HL-60/S4 treated with retinoic acid at 250 ng/mL for 4 days and 3 days (cell line): ENCODE results near the gene PRDM16.

Source experiments
- in situ Hi-C: fragments of 300-500 bp; cut with MboI; formaldehyde crosslinking; loops from 2 replicates; pipeline ENCODE4 v1.7.0; 2022; ENCODE audit warnings: low sequenced_read_pairs

PRDM16 gene

GRCh38 chr1:3344395-3344794, 275.4 kb downstream of the PRDM16 start:
- in situ Hi-C loops = no loop called here

DNA sequence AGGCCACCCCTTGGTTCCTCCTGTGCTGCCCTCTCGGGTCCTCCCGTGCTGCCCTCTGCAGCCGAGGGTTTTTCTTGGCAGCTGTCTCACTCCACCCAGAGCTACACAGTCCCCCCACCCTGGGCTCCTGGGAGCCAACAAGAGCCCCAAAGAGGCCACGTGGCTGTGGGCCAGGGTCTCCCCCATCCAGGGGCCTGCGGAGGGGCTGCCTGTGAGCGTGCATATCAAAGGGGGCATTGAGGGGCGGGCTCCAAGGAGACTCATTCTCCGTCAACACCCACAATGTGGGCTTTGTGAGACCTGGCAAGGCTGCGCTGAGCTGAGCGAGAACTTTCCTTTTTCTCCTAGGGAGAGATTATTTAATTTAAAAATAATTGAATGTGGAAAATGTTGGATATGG, 276.8 kb downstream of the PRDM16 start:
- in situ Hi-C loops = no loop called here

DNA sequence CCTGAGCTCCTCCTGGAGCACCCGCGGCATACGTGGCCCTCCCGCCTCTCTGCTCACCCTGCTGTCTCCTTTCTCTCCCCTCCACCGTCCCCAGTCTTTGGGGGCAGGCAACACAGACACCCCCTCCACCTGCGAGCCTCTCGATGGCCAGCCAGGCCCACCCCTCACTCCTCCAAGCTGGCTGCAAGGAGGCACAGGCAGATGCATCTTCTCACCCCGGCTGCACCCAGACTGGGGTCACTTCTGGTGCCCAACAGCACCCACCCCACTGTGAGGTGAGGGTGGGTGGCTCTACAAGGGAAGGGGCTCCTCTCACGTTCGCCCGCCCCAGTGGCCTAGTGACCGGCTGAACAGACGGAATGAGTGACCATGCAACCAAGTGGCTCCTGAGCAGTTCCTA, 277.5 kb downstream of the PRDM16 start:
- in situ Hi-C loops = no loop called here

DNA sequence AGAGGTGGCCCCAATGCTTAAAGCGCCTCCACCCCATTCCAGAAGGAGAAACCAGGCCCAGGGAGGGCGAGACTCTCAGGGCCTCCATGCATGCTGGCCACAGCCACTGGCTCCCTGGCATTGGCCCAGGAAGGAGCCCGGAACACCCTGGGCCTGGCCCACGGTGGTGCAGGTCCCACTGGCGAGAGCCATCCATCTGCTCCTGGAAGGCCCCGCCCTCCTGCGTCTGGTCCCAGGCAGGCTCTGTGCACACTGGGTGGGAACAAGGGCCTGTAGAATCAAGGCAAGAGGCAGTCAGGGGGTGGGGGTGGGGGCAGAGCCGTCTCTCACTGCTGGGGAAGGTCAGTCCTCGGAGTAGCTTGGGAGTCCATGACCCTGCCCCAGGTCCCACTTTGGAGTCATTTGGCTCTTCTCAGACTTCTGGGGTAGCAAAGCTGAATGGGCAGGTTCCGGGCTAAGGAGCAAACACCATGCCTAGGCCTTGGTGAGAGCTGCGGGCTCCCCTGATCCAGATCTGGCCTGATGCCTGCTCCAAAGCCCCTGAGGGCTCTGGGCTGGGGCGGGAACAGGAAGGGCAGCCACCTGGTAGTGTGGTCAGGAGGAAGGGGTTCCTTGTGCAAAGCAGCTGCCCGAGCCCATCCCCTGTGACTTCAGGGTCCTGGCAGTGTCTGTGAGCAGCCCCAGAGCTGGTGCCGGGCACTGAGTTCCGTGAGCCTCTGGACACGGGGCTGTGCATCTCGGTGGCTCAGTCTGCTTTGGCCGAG, 278.4 kb downstream of the PRDM16 start:
- in situ Hi-C loops = no loop called here

- in situ Hi-C loops = no loop called here
Measured at GRCh38 chr1:3348196-3348865, 279.3 kb downstream of the PRDM16 start.

GRCh38 chr1:3349161-3349967, 280.4 kb downstream of the PRDM16 start:
- in situ Hi-C loops = no loop called here

- in situ Hi-C loops = no loop called here
Measured at GRCh38 chr1:3349968-3350299, 280.9 kb downstream of the PRDM16 start.

DNA sequence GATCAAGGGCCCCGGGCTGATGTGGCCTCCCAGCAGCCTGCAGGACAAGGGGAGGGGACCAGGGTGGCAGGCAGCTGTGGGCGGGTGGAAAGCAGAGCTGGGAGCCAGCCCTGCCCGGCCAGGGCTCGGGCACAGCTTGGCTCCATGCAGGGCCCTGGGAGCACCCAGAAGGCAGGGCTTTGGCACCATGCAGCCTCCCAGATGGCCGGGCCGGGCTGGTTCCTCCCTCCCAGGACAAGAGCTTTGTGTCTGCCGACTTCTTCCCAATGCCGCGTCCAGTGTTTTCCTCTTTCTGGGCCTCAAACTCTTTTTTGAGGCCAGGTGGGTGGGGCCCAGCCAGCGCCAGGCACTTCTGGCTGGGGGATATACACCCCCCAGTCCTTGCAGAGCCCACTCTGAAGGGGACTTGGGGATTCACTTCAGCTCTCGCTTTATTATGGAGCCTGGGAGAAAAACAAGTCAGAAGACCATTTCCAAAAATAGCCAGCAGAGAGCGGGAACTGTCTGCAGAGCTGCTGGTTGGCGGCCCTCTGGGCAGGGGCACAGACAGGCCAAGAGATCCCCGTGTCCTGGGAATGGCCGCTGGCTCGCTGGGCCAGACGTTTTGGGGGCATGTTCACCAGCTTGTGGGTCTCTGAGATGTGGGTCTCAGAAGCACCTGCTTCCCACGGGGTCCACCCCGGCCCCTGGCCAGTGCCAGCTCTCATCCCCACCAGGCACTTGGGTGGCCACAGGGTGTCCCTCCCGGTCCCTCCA, 281.7 kb downstream of the PRDM16 start:
- in situ Hi-C loops = no loop called here

DNA sequence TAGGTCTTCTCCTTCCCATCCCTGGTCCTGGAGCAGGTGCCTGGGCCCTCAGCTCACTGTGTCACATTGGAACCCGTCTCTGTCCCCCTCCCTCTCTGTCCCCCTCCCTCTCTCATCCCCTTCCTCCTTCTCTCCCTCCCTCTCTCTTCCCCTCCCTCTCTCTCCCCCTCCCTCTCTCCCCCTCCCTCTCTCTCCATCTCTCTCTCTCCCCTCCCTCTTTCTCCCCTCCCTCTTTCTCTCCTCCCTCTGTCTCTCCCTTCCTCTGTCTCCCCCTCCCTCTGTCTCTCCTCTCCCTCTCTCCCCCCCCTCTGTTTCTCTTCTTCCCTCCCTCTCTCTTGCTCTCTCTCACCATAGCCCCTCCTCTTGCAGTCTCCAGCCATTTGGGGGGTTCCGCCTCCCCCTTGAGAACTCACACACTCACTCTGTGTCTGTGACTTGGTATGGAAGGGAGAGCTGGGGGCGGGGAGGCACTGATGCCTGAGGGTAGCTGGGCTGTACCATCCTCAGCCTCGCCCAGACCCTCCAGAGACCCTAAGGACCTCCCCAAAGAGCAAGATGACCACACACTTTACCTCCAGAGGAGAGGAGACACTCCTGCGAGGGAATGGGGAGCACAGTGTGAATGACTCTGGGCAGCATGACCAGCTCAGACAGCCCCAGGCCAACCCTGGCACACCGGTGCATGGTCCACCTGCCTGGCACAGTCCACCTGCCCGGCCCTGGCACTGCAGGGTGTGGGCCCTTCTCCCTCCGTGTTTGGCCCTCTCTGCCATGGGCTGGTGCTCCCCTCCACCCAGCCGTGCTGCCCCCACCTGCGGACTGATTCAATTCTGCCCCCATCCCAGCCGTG, 282.7 kb downstream of the PRDM16 start:
- in situ Hi-C loops = no loop called here

DNA sequence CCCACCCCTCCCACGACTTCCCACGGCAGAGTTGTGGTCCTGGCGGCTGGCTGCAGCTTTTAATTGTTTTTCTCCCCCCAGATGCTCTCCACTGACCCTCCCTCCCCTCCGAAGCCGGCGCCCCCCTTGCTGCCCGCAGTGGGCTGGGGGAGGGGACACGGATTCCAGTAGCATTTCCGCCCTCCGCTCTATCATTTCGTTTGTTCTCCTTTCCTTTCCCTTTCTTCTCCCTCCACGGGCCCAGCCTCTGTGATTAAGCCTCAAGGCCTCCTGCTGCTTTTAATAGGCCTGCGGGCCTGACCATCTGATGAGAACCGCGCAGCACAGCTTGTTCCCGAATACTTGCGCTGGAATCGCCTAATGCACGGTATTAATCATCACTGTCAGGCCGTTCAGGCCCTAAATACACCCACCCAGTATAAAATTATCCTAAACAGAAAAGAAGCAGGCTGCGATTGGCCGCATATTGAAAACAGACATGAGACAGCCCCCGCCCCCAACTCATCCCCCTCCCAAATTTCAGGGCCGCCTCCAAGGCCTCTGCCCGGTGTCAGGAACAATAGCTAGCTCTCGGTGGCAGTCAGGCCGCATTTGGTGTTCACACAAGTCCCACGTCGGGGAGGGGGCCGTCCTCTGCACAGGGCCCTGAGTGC, 283.4 kb downstream of the PRDM16 start:
- in situ Hi-C loops = no loop called here

DNA sequence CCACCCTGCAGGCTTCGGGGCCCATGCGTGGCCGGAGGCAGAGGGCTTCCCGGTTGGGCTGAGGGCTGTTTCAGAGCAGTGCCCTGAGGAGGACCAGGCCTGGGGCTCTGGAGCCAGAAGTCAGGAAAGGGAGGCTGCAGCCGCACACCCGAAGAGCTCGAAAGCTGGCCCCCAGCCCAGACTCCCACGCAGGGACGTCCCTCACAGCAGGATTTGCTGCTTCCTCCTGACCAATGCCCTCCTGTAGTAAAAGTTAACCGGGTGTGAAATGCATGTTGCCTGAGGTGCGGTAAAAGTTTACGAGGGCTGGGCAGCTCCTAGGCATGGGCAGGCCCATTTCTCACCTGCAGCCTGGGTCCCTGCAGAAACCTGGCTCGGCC, 283.9 kb downstream of the PRDM16 start:
- in situ Hi-C loops = no loop called here

- in situ Hi-C loops = no loop called here
Measured at GRCh38 chr1:3353876-3354275, 284.9 kb downstream of the PRDM16 start.

- in situ Hi-C loops = no loop called here
Measured at GRCh38 chr1:3355089-3355488, 286.1 kb downstream of the PRDM16 start.

DNA sequence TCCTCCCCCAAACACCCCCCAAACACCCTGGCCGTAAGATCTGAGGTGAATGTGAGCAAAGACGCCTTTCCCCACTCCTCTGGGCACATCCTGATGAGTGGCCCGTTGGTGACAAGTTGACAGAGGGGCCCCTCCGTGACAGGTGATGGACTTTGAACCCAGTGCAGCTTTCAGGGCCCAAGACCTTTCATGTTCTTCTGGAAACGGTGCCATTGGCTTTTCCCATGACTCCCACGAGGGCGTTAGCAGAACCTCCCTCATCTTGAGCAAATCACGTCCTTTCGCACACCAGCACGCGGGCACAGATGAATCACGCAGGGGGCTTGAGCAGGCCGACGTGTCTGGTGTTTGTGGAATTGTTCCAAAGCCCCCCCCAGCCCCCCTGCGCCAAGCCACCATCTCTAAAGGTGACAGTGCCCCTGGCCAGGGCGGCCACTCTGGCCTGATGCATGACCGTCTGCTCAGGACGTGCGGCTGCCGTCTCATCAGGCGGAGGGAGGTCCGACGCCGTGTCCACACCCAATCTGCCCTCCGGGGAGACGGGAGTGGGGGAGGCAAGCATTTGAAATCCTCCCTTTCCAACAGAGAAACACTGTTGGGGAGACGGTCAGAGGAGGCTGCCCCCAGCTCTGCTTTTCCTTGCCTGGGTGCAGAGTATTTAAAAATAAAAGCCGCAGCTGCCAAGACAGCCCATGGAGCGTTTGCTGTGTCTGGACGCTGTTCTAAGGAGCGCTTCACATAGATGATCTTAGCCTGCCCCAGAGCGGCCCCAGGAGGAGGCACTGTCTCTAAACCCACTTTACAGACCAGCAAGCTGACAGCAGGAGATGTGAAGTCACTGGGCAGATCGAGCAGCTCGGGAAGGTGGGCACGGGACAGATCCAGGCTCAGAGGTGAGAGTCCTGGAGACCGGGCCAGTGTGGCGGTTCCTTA, 287.2 kb downstream of the PRDM16 start:
- in situ Hi-C loops = no loop called here

- in situ Hi-C loops = no loop called here
Measured at GRCh38 chr1:3356827-3357460, 287.9 kb downstream of the PRDM16 start.

DNA sequence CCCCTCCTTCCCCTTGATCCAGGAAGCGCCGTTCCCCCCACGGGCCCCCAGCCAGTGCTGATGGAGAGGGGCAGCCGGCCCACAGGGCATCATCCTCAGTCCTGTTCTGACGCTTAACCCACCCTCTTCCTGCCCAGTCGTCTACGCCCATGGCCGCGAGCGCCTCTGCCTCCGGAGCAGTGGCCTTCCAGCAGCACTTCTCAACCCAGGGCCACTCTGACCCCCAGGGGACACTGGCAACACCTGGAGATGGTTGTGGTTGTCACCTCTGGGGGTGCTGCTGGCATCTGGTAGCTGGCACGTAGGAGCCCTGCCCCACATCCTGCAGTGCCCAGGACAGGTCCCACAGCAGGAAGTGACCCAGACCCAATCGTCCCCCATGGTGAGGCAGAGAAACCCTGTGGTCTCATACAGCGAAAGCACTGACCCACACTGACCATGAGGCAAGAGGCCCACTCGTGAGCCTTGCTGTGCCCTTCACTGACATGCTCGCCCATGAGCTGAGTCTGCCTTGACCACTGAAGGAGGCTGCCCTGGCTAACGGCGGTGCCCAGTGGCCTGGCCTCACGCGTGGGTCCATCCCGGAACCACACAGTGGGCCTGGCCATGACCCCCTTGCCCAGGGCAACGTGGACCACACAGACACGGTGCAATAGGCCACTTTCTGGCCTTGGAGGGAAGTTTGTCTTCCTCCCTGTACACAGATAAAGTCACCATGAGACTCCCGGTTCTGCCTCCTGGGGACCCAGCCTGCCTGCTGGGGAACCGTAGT, 288.7 kb downstream of the PRDM16 start:
- in situ Hi-C loops = no loop called here

DNA sequence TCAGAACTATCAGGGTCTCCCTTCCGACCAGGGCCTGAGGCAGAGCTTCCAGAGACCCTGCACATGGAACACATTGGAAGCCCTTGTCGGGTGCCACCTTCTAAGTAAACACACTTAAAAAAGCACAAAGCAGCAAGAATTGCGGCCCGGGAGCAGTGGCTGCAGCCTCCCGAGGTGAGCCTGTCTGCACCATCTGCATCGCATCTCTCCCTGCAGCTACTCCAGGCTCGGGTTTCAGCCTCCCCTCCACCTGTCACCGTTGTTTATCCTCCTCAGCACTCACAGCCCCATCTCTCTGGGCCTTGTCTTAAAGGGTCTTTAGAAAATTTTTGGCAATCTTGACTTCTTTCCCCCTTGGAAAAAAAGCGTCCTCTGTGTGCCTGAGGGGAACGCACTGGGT, 290.3 kb downstream of the PRDM16 start:
- in situ Hi-C loops = no loop called here
